HCT116 (cell line): Measurements from ENCODE around the gene SPON2.

Experiments used
- ATF3 ChIP-seq: IDR thresholded peaks from 2 replicates; pipeline ENCODE4 v1.6.1; 2012
- CEBPB ChIP-seq: IDR thresholded peaks from 2 replicates; pipeline ENCODE4 v1.6.1; 2012; ENCODE audit warnings: low read depth
- EGR1 ChIP-seq: IDR thresholded peaks from 2 replicates; pipeline ENCODE4 v1.6.1; 2012; ENCODE audit warnings: low read depth
- EZH2 ChIP-seq: fragments of 200-600 bp; sonication (generic); IDR thresholded peaks from 2 replicates; pipeline ENCODE4 v1.6.1; 2017; ENCODE audit warnings: antibody characterized with exemption, mixed run types
- POLR2A ChIP-seq: IDR thresholded peaks from 2 replicates; pipeline ENCODE4 v1.7.0; 2011; ENCODE audit warnings: borderline replicate concordance; ENCODE audit not compliant: insufficient read depth, insufficient read length; ENCODE audit errors: extremely low read depth
- POLR2AphosphoS5 ChIP-seq: IDR thresholded peaks from 2 replicates; pipeline ENCODE4 v1.6.1; 2011; ENCODE audit warnings: mild to moderate bottlenecking, low read depth, low read length, moderate library complexity
- SRF ChIP-seq: IDR thresholded peaks from 2 replicates; pipeline ENCODE4 v1.6.1; 2012; ENCODE audit warnings: low read depth
- TCF7L2 ChIP-seq: IDR thresholded peaks from 2 replicates; pipeline ENCODE4 v1.7.0; 2011; ENCODE audit warnings: borderline replicate concordance, inconsistent platforms; ENCODE audit not compliant: insufficient read depth, insufficient read length; ENCODE audit errors: extremely low read depth
- YY1 ChIP-seq: IDR thresholded peaks from 2 replicates; pipeline ENCODE4 v1.6.1; 2011; ENCODE audit warnings: low read length, low read depth, moderate library complexity, mild to moderate bottlenecking; ENCODE audit not compliant: insufficient replicate concordance; ENCODE audit errors: extremely low read depth
- ZBTB33 ChIP-seq: IDR thresholded peaks from 2 replicates; pipeline ENCODE4 v1.6.1; 2011; ENCODE audit warnings: mild to moderate bottlenecking, low read length, moderate library complexity; ENCODE audit not compliant: insufficient replicate concordance; ENCODE audit errors: extremely low read depth
- ZFX ChIP-seq: fragments of 450-650 bp; IDR thresholded peaks from 2 replicates; pipeline ENCODE4 v1.6.1; 2017
- ZNF274 ChIP-seq: fragments of 200-500 bp; sonication (Bioruptor generic); IDR thresholded peaks from 2 replicates; pipeline ENCODE4 v1.6.1; 2014; ENCODE audit warnings: mild to moderate bottlenecking, low read depth, low read length, inconsistent platforms
- TF ChIP-seq, protein P1 (sequence below), 3 experiments: fragments of 200-600 bp in 1 of 3; sonication (generic) in 1 of 3; IDR thresholded peaks in 2 of 3; conservative IDR thresholded peaks in 1 of 3; 2 replicates each; pipeline ENCODE4 v1.5.1; 2012 to 2017; ENCODE audit warnings: low read depth in 2 of 3, low read length in 2 of 3, antibody characterized with exemption in 1 of 3, borderline replicate concordance in 1 of 3, control low read depth in 1 of 3, mild to moderate bottlenecking in 1 of 3, mixed read lengths in 1 of 3, mixed run types in 1 of 3, moderate library complexity in 1 of 3; ENCODE audit not compliant: insufficient read depth in 1 of 3
- TF ChIP-seq, protein P2 (sequence below): IDR thresholded peaks from 2 replicates; pipeline ENCODE4 v1.6.1; 2012

DNA sequence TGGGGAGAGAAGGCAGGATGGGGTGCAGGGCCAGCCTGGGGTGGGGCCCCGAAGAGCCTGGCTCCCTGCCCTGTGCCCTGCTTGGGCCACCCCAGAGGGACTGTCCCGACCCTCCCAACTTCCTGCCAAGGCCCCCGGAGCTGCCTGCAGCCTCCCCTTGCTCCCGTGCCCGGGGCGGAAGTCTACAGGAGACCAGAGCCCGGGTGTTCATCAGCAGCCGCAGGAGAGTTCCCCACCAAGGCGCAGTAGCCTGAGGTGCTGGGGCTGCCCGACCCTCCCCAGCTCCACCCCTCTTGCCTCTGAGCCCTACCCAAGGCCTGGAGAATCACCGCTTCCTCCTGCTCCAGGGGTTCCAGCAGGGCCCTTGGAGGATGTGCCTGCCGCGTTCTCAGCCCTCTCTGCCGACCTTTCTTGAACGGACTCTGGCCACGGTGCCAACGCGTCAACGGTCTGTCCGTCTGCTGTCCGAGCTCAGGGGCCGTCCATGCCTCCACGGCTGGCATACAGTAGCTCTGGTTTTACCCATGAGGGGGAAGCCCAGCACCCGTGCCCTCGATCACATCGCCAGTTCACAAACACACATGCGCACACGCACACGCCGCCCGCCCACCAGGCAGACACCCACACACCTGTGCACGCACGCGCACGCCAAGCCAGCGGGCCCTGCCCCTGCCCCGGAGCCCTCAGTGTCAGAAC, 36.0 kb upstream of the SPON2 start:
- TF ChIP-seq, protein P1, sequence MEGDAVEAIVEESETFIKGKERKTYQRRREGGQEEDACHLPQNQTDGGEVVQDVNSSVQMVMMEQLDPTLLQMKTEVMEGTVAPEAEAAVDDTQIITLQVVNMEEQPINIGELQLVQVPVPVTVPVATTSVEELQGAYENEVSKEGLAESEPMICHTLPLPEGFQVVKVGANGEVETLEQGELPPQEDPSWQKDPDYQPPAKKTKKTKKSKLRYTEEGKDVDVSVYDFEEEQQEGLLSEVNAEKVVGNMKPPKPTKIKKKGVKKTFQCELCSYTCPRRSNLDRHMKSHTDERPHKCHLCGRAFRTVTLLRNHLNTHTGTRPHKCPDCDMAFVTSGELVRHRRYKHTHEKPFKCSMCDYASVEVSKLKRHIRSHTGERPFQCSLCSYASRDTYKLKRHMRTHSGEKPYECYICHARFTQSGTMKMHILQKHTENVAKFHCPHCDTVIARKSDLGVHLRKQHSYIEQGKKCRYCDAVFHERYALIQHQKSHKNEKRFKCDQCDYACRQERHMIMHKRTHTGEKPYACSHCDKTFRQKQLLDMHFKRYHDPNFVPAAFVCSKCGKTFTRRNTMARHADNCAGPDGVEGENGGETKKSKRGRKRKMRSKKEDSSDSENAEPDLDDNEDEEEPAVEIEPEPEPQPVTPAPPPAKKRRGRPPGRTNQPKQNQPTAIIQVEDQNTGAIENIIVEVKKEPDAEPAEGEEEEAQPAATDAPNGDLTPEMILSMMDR (IDR thresholded peaks at IDR 0.05 in 2 of 3, conservative IDR thresholded peaks at IDR 0.05 in 1 of 3; ENCODE audit: borderline replicate concordance in 1 of 3, insufficient read depth in 1 of 3, low read depth in 2 of 3, low read length in 2 of 3) = no peak
- TF ChIP-seq EGR1 (no peak), EZH2 (no peak), POLR2A (no peak), ZFX (no peak), ZBTB33 (no peak), ATF3 (no peak), SRF (no peak), TCF7L2 (no peak), YY1 (no peak), POLR2AphosphoS5 (no peak), ZNF274 (no peak), CEBPB (no peak)
- TF ChIP-seq, protein P2, sequence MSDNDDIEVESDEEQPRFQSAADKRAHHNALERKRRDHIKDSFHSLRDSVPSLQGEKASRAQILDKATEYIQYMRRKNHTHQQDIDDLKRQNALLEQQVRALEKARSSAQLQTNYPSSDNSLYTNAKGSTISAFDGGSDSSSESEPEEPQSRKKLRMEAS = no peak
